ENCODE results near the gene SELENOI. TPM values are rescaled to one million over a fixed set of nuclear protein-coding genes. Genes with fewer than 3 reads are reported as not detected.

The SELENOI gene
- total and polyA plus RNA-seq, 4 donors, result 3.2 to 36.6 (median 17.0) TPM

DNA sequence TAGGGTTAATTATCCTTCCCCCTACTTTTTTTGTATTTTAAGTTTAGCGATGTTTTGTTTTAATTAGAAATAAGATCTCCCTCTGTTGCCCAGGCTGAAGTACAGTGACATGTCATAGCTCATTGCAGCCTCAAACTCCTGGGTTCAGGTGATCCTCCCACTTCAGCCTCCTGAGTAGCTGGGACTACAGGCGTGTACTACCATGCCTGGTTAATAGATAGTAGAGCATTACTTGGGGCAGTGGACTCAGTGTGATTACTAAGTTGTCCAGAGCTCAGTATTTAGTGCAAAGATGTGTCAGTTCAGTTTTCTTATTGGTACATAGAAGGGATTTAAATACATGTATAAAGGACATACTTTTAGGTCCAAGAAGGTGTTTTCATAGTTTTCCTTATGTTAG lies 10.2 kb downstream of the SELENOI start:
- TF ChIP-seq, protein P1, sequence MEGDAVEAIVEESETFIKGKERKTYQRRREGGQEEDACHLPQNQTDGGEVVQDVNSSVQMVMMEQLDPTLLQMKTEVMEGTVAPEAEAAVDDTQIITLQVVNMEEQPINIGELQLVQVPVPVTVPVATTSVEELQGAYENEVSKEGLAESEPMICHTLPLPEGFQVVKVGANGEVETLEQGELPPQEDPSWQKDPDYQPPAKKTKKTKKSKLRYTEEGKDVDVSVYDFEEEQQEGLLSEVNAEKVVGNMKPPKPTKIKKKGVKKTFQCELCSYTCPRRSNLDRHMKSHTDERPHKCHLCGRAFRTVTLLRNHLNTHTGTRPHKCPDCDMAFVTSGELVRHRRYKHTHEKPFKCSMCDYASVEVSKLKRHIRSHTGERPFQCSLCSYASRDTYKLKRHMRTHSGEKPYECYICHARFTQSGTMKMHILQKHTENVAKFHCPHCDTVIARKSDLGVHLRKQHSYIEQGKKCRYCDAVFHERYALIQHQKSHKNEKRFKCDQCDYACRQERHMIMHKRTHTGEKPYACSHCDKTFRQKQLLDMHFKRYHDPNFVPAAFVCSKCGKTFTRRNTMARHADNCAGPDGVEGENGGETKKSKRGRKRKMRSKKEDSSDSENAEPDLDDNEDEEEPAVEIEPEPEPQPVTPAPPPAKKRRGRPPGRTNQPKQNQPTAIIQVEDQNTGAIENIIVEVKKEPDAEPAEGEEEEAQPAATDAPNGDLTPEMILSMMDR (IDR thresholded peaks at IDR 0.05; ENCODE audit: control extremely low read depth, extremely low read depth), result no peak
- ATAC-seq (ENCODE audit: insufficient read depth, low FRiP score) (no peak), DNase-seq (no peak)
- H3K36me3 ChIP-seq (ENCODE audit: control insufficient read depth in 4 of 4, insufficient read depth in 4 of 4, low read length in 4 of 4), result peaks cover 0 to 5% (median 0%) of the 10 kb centered on the region in 4 donors
- 96 to 97% methylated on average over 2 of the region's 2 CpGs for WGBS, 2 donors
- H3K27me3 ChIP-seq (ENCODE audit: control insufficient read depth in 3 of 3, insufficient read depth in 3 of 3, low read length in 2 of 3), result no peaks in the 10 kb centered on the region
- no peak overlapping the region for H3K9ac ChIP-seq (ENCODE audit: insufficient read depth in 1 of 2, low read length in 2 of 2)
- no peaks in the 10 kb centered on the region for H3K9me3 ChIP-seq (ENCODE audit: control insufficient read depth in 4 of 4, insufficient read depth in 3 of 4, low read length in 3 of 4)
- H3K27ac ChIP-seq (ENCODE audit: low read depth in 1 of 2, low read length in 1 of 2), result no peak overlapping the region
- H3K4me1 ChIP-seq (ENCODE audit: control insufficient read depth in 5 of 5, insufficient read depth in 5 of 5, low read length in 5 of 5), result peaks cover 0 to 3% (median 0%) of the 10 kb centered on the region in 5 donors
- H3K4me3 ChIP-seq, result no peak overlapping the region

DNA sequence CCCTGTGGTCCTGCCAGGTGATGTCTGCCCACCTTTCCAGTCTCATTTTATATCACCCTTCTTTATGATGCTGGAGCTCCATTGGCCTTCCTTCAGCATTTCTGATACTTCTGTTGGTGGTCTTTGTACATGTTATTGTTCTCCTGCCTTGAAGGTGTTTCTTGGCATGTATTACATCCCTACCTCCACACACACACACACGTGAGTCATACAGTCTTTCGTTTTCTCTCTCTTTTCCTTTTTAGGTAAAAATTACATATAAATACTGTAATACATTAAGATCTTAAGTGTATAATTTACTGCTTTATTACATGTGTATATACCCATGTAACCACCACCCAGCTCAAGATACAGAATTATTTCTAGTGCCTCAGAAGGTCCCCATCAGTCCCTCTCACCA lies 10.8 kb downstream of the SELENOI start:
- WGBS, 2 donors, result 89 to 91% methylated on average over 2 of the region's 2 CpGs
- H3K9ac ChIP-seq (ENCODE audit: insufficient read depth in 1 of 2, low read length in 2 of 2), result no peak overlapping the region
- no peak for DNase-seq
- peaks cover 0 to 5% (median 0%) of the 10 kb centered on the region in 4 donors for H3K36me3 ChIP-seq (ENCODE audit: control insufficient read depth in 4 of 4, insufficient read depth in 4 of 4, low read length in 4 of 4)
- H3K4me1 ChIP-seq (ENCODE audit: control insufficient read depth in 5 of 5, insufficient read depth in 5 of 5, low read length in 5 of 5), result peaks cover 0 to 3% (median 0%) of the 10 kb centered on the region in 5 donors
- no peaks in the 10 kb centered on the region for H3K9me3 ChIP-seq (ENCODE audit: control insufficient read depth in 4 of 4, insufficient read depth in 3 of 4, low read length in 3 of 4)
- no peak overlapping the region for H3K4me3 ChIP-seq
- TF ChIP-seq, protein P1 (IDR thresholded peaks at IDR 0.05; ENCODE audit: control extremely low read depth, extremely low read depth), result no peak
- ATAC-seq (ENCODE audit: insufficient read depth, low FRiP score), result no peak
- no peak overlapping the region for H3K27ac ChIP-seq (ENCODE audit: low read depth in 1 of 2, low read length in 1 of 2)
- no peaks in the 10 kb centered on the region for H3K27me3 ChIP-seq (ENCODE audit: control insufficient read depth in 3 of 3, insufficient read depth in 3 of 3, low read length in 2 of 3)

DNA sequence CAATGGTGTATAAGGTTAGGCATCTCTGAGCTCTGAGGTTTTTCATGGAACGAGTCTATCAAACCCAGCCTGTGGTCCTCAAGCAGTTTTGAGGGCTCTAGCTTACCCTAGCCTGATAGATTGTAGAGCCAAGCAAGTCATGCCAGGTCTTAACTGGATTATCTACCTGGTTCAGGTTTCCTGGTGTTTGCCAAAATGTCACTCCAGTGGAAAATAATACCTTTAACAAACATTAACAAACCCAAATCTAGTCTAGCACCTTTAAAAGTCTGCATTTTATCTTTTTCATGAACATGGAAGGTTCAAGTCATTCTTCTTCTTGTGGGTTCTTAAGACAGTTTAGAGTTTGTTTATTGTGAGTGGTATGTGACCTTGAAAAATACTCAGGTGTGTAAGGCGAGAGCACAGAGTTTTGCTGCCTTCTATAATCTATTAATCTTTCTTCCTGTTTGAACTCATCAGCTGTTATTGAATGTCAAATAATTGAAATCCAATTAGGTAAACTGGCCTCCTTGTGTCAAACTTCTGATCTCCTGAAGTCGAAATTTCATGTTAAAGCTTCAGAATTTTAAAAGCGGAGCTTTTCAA lies 14.0 kb downstream of the SELENOI start:
- Histone ChIP-seq H3K4me1 (ENCODE audit: control insufficient read depth in 5 of 5, insufficient read depth in 5 of 5, low read length in 5 of 5) (peaks cover 0 to 1% (median 0%) of the 10 kb centered on the region in 5 donors), H3K27ac (ENCODE audit: low read depth in 1 of 2, low read length in 1 of 2) (no peak overlapping the region), H3K9ac (ENCODE audit: insufficient read depth in 1 of 2, low read length in 2 of 2) (no peak overlapping the region), H3K36me3 (ENCODE audit: control insufficient read depth in 4 of 4, insufficient read depth in 4 of 4, low read length in 4 of 4) (peaks cover 0 to 5% (median 0%) of the 10 kb centered on the region in 4 donors), H3K27me3 (ENCODE audit: control insufficient read depth in 3 of 3, insufficient read depth in 3 of 3, low read length in 2 of 3) (no peaks in the 10 kb centered on the region), H3K4me3 (no peak overlapping the region), H3K9me3 (ENCODE audit: control insufficient read depth in 4 of 4, insufficient read depth in 3 of 4, low read length in 3 of 4) (no peaks in the 10 kb centered on the region)
- TF ChIP-seq, protein P1 (IDR thresholded peaks at IDR 0.05; ENCODE audit: control extremely low read depth, extremely low read depth), result no peak
- DNase-seq (no peak), ATAC-seq (ENCODE audit: insufficient read depth, low FRiP score) (no peak)
- 93 to 94% methylated on average over 4 of the region's 4 CpGs for WGBS, 2 donors

DNA sequence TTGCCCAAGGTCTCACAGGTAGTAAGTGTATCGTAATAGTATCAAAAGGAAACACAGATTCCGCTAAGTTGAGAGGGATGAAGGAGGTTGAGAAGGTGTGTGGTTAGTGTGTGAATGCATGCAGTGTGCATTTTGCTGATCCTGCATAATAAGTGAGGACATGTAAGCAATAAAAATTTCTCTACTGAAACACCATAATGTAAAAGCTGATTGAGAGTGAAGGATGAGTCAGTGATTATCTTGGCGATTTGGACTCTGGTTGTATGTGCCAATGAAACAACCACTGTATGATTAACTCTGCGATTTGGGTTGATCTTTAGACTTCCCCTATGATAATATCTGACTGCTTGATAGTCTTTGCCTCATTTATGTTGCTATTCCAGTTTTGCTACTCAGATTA lies 17.4 kb downstream of the SELENOI start:
- H3K27ac ChIP-seq (ENCODE audit: low read depth in 1 of 2, low read length in 1 of 2), result no peak overlapping the region
- H3K27me3 ChIP-seq (ENCODE audit: control insufficient read depth in 3 of 3, insufficient read depth in 3 of 3, low read length in 2 of 3), result no peaks in the 10 kb centered on the region
- DNase-seq (no peak), ATAC-seq (ENCODE audit: insufficient read depth, low FRiP score) (no peak)
- WGBS, 2 donors, result 85 to 86% methylated on average over 4 of the region's 4 CpGs
- no peak overlapping the region for H3K4me3 ChIP-seq
- peaks cover 0 to 7% (median 0%) of the 10 kb centered on the region in 4 donors for H3K36me3 ChIP-seq (ENCODE audit: control insufficient read depth in 4 of 4, insufficient read depth in 4 of 4, low read length in 4 of 4)
- H3K9ac ChIP-seq (ENCODE audit: insufficient read depth in 1 of 2, low read length in 2 of 2), result no peak overlapping the region
- no peaks in the 10 kb centered on the region for H3K4me1 ChIP-seq (ENCODE audit: control insufficient read depth in 5 of 5, insufficient read depth in 5 of 5, low read length in 5 of 5)
- no peaks in the 10 kb centered on the region for H3K9me3 ChIP-seq (ENCODE audit: control insufficient read depth in 4 of 4, insufficient read depth in 3 of 4, low read length in 3 of 4)
- TF ChIP-seq, protein P1 (IDR thresholded peaks at IDR 0.05; ENCODE audit: control extremely low read depth, extremely low read depth), result no peak

Data from lung (tissue), 12 donors.